Thyroid gland (tissue), 4 donors: ENCODE measurements around the gene SNW1. TPM values are rescaled to one million over a fixed set of nuclear protein-coding genes. Genes with fewer than 3 reads are reported as not detected.
"Not testable (repeated sequence)": the region's sequence is repeated elsewhere in the genome, so short reads cannot be mapped to it uniquely, and the experiment has no call there.

ENCODE experiments used
- DNase-seq, 2 donors: peaks; one replicate each; pipeline ENCODE4 v3.0.0-alpha.2; 2019
- H3K27ac ChIP-seq, 3 donors: fragments of 200-600 bp; sonication (generic); 1 replicate in 2 of 3; 2 replicates in 1 of 3; pipeline ENCODE4 v1.5.1; 2016 to 2019; ENCODE audit warnings: mild to moderate bottlenecking in 1 of 3, moderate library complexity in 1 of 3
- H3K27me3 ChIP-seq: fragments of 200-600 bp; sonication (generic); one replicate; pipeline ENCODE4 v1.5.1; 2019
- H3K36me3 ChIP-seq, 2 donors: fragments of 200-600 bp; sonication (generic); one replicate each; pipeline ENCODE4 v1.5.1; 2016 to 2019
- H3K4me1 ChIP-seq, 2 donors: fragments of 200-600 bp; sonication (generic); one replicate each; pipeline ENCODE4 v1.5.1; 2017 to 2019
- H3K4me3 ChIP-seq, 3 donors: fragments of 200-600 bp; sonication (generic); replicated peaks in 1 of 3; 1 replicate in 2 of 3; 2 replicates in 1 of 3; pipeline ENCODE4 v1.5.1; 2016; ENCODE audit warnings: mild to moderate bottlenecking in 1 of 3
- H3K9me3 ChIP-seq: fragments of 200-600 bp; sonication (generic); one replicate; pipeline ENCODE4 v1.5.1; 2017
- POLR2A ChIP-seq, 2 donors: fragments of 450-650 bp; IDR thresholded peaks; one replicate each; pipeline ENCODE4 v1.6.1; 2017; ENCODE audit warnings: antibody characterized with exemption in 2 of 2, mild to moderate bottlenecking in 2 of 2, moderate library complexity in 1 of 2
- WGBS, 2 donors: methylation state at CpG; one replicate each; pipeline ENCODE4 v1.1.5; 2017; 5-methylcytosine and 5-hydroxymethylcytosine counted together
- intact Hi-C: fragments of 100-400 bp; cut with DNase I; formaldehyde crosslinking; loops from one replicate; pipeline ENCODE4 v1.15.1; 2023
- total RNA-seq, 4 donors: library from RNA; depleted of rRNA; stranded (reverse); fragments of >200 nt; gene quantifications; one replicate each; pipeline ENCODE4 v1.2.3, GENCODE V29; 2016
- TF ChIP-seq, protein P1 (sequence below), 6 experiments: fragments of 200-600 bp in 3 of 6; fragments of 450-650 bp in 3 of 6; sonication (generic) in 3 of 6; IDR thresholded peaks; one replicate each; pipeline ENCODE4 v1.5.1; 2016 to 2019; ENCODE audit warnings: antibody characterized with exemption in 6 of 6, mild to moderate bottlenecking in 2 of 6, inconsistent platforms in 1 of 6, moderate library complexity in 1 of 6

Gene SNW1
- total RNA-seq, 4 donors from 2014 or later: 53.9 to 85.5 (median 67.8) TPM

DNA sequence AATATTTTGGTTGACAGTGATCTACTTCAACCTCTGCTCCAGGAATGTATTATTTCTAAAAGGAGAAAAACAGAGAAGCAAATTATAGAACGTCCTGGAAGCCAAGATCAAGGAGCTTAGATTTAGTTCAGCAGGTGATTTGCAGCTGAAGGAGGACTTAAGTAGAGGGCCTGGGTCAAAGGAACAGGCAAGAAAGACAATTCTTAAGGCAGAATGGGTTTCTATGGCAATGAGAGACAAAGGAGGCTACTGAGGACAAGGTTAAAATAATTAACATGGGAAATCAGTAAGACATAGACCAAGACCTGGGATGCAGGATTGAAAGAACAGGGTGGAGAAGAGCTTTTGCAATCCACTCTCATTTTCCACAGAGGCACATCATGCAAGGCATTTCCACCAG lies 2.4 kb upstream of the SNW1 start:
- peaks cover 22 to 24% of the 10 kb centered on the region in 2 donors for H3K4me1 ChIP-seq
- no peaks in the 10 kb centered on the region for H3K36me3 ChIP-seq
- no peak overlapping the region for H3K27ac ChIP-seq
- intact Hi-C loops: loop anchor here (5.0 kb wide), 1 partner anchor 39 kb away; the partner anchor contains the start of gene ADCK1
- H3K4me3 ChIP-seq: no peak overlapping the region
- no peaks in the 10 kb centered on the region for H3K27me3 ChIP-seq
- TF ChIP-seq POLR2A (IDR thresholded peaks at IDR 0.05): no peak
- TF ChIP-seq, protein P1, sequence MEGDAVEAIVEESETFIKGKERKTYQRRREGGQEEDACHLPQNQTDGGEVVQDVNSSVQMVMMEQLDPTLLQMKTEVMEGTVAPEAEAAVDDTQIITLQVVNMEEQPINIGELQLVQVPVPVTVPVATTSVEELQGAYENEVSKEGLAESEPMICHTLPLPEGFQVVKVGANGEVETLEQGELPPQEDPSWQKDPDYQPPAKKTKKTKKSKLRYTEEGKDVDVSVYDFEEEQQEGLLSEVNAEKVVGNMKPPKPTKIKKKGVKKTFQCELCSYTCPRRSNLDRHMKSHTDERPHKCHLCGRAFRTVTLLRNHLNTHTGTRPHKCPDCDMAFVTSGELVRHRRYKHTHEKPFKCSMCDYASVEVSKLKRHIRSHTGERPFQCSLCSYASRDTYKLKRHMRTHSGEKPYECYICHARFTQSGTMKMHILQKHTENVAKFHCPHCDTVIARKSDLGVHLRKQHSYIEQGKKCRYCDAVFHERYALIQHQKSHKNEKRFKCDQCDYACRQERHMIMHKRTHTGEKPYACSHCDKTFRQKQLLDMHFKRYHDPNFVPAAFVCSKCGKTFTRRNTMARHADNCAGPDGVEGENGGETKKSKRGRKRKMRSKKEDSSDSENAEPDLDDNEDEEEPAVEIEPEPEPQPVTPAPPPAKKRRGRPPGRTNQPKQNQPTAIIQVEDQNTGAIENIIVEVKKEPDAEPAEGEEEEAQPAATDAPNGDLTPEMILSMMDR (IDR thresholded peaks at IDR 0.05): no peak
- no peaks in the 10 kb centered on the region for H3K9me3 ChIP-seq
- DNase-seq: no peak
- WGBS, 2 donors: 47 to 62% methylated on average over 1 of the region's 1 CpG

DNA sequence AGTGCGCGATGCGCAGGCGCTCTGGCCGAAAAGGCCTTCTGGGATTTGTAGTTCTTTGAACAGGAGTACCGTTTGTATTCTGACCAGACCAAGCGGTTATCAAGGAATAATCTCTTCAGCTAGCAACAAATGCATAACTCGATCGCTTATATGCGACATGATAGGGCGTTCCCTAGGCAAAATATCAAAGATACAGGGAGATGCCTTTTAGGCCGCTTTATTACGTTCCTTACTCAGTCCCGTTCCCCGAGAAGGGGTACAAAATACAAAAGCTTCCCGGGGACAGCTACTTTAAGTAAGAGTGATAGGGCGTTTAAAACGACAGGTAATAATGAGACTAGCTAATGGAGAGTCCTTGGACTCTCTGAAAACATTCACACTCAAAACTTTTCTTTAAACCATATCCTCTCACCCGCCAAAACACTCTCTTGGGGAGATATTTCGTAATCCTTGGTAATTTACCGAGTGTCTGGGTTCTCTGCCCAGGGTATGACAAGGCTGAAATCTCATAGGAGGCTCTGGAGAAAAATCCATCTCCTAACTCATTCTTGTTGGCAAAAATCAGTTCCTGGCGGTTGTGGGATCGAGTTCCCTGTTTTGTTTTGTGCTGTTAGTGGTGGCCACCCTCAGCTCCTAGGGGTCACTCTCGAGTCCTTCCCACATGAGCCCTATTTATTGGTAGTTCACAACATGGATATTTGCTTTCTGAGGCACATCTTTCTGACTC lies 412 bp upstream of the SNW1 start:
- Histone ChIP-seq H3K27me3 (no peaks in the 10 kb centered on the region), H3K27ac (peak overlapping the region; percentile 87 to 94 (median 91)), H3K36me3 (no peaks in the 10 kb centered on the region), H3K4me1 (peaks cover 22 to 29% of the 10 kb centered on the region in 2 donors), H3K9me3 (no peaks in the 10 kb centered on the region), H3K4me3 (peak overlapping the region in 2 of 3 donors; percentile 75 to 100)
- TF ChIP-seq, protein P1 (IDR thresholded peaks at IDR 0.05): peak in 1 of 6 experiments; percentile 9
- TF ChIP-seq POLR2A (IDR thresholded peaks at IDR 0.05): no peak
- DNase-seq: peak; percentile 12 to 16
- WGBS, 2 donors: 2 to 7% methylated on average over 24 of the region's 24 CpGs
- intact Hi-C loops: loop anchor here (5.0 kb wide), 1 partner anchor 41 kb away; the partner anchor contains the start of gene ADCK1

DNA sequence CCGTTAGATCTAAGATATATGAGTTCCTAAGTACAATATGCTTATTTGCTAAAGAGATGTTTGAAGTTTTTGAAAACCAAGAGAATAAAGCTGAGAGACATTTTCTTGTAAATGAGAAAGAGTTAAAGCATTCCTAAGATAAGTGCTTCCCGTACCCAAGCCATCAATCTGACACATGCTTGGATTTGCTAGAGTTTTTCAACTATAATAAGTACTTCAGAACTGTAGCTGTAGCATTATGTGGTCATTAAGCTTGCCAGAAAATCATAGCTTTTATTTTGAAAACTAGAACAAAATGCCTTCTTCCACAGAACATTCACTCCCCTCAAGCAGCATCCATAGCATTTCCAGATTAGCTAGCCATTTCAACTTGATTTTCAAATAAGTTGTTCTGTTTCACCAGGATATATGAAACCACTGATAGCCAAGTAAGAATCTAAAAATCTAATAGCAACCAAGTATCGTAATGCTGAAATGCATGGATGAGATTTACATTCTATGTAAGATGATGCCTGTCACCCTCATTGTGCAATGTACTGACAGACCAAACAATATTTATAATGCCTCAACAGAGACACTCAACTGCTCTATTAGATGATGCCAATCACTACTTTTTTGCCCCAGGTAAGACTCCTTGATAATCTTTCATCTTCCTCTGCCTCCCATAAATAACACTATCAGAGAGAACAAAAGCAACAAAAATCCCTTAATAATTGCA lies 8.0 kb downstream of the SNW1 start:
- no peak for DNase-seq
- no peaks in the 10 kb centered on the region for H3K27me3 ChIP-seq
- H3K9me3 ChIP-seq: no peaks in the 10 kb centered on the region
- peaks cover 22 to 40% of the 10 kb centered on the region in 2 donors for H3K36me3 ChIP-seq
- peaks cover 3 to 10% of the 10 kb centered on the region in 2 donors for H3K4me1 ChIP-seq
- no peak overlapping the region for H3K4me3 ChIP-seq
- WGBS, 2 donors: 85 to 91% methylated on average over 3 of the region's 3 CpGs
- H3K27ac ChIP-seq: no peak overlapping the region
- TF ChIP-seq, protein P1 (IDR thresholded peaks at IDR 0.05): no peak
- no peak for TF ChIP-seq POLR2A (IDR thresholded peaks at IDR 0.05)
- intact Hi-C loops: no loop called here

DNA sequence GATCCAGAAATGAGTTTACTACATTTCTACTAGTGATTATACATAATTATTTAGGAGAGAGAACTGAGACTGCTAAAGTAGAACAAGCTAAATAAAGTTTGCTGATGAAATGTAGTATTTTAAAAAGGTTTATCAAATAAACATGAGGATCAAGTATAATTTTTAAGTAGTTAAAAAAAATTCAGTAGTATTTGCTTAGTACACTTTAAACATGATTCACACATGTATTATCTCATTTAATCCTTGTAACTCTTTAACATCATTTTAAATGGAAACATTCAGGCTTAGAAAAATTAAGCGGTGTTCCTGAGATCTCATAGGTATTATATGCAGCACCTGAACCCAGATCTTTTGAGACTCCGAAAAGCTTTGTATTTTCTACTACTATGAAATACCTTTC lies 8.7 kb downstream of the SNW1 start:
- no peak overlapping the region for H3K27ac ChIP-seq
- peaks cover 3 to 5% of the 10 kb centered on the region in 2 donors for H3K4me1 ChIP-seq
- H3K27me3 ChIP-seq: no peaks in the 10 kb centered on the region
- H3K36me3 ChIP-seq: peaks cover 22 to 43% of the 10 kb centered on the region in 2 donors
- H3K4me3 ChIP-seq: no peak overlapping the region
- 96 to 97% methylated on average over 2 of the region's 2 CpGs for WGBS, 2 donors
- DNase-seq: no peak
- intact Hi-C loops: no loop called here
- H3K9me3 ChIP-seq: no peaks in the 10 kb centered on the region
- TF ChIP-seq, protein P1 (IDR thresholded peaks at IDR 0.05): no peak
- TF ChIP-seq POLR2A (IDR thresholded peaks at IDR 0.05): no peak

DNA sequence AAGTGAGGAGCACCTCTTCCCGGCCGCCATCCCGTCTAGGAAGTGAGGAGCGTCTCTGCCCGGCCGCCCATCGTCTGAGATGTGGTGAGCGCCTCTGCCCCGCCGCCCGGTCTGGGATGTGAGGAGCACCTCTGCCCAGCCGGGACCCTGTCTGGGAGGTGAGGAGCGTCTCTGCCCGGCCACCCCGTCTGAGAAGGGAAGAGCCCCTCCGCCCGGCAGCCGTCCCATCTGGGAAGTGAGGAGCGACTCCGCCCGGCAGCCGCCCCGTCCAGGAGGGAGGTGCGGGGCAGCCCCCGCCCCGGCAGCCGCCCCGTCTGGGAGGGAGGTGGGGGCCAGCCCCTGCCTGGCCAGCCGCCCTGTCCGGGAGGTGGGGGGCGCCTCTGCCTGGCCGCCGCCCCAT lies 13.5 kb downstream of the SNW1 start:
- intact Hi-C loops, H3K4me3 ChIP-seq, DNase-seq, H3K27me3 ChIP-seq, H3K27ac ChIP-seq, H3K9me3 ChIP-seq: not testable (repeated sequence)
- Histone ChIP-seq H3K4me1 (peaks cover 0 to 16% of the 10 kb centered on the region in 2 donors), H3K36me3 (peaks cover 22 to 32% of the 10 kb centered on the region in 2 donors)
- 92 to 94% methylated on average over 16 to 28 of the region's 33 CpGs for WGBS, 2 donors
